Muscle of leg (tissue), 11 donors: ENCODE results near the gene EFCAB9. TPM values are rescaled to one million over a fixed set of nuclear protein-coding genes. Genes with fewer than 3 reads are reported as not detected.
"Not testable (repeated sequence)": the region's sequence is repeated elsewhere in the genome, so short reads cannot be mapped to it uniquely, and the experiment has no call there.

Experiments
- DNase-seq: peaks from one replicate; pipeline ENCODE4 v3.0.0; 2013
- H3K27ac ChIP-seq: one replicate; pipeline ENCODE4 v1.5.1; 2013; ENCODE audit warnings: mild to moderate bottlenecking, low read length, control low read depth
- H3K27me3 ChIP-seq: one replicate; pipeline ENCODE4 v1.6.1; 2013; ENCODE audit warnings: low read length; ENCODE audit not compliant: control insufficient read depth, insufficient read depth
- H3K36me3 ChIP-seq: one replicate; pipeline ENCODE4 v1.6.1; 2013; ENCODE audit warnings: low read length; ENCODE audit not compliant: control insufficient read depth, insufficient read depth
- H3K4me1 ChIP-seq: one replicate; pipeline ENCODE4 v1.6.1; 2013; ENCODE audit warnings: low read length; ENCODE audit not compliant: control insufficient read depth, insufficient read depth
- H3K4me3 ChIP-seq: one replicate; pipeline ENCODE4 v1.5.1; 2013; ENCODE audit warnings: low read length, control low read depth
- H3K9me3 ChIP-seq: replicated peaks from 2 replicates; pipeline ENCODE4 v1.6.1; 2013; ENCODE audit warnings: low read depth, low read length; ENCODE audit not compliant: control insufficient read depth
- WGBS: methylation state at CpG from one replicate; pipeline ENCODE4 v1.1.5; 2013; ENCODE audit warnings: missing lambda C conversion rate; ENCODE audit not compliant: insufficient coverage; 5-methylcytosine and 5-hydroxymethylcytosine counted together
- polyA plus RNA-seq, 8 donors: library from polyadenylated mRNA; unstranded; fragments of 120-200 nt; gene quantifications; one replicate each; pipeline versions ENCODE4 v1.2.1 to v1.2.3, GENCODE V29; 2013; ENCODE audit warnings: inconsistent platforms in 1 of 8, low replicate concordance in 1 of 8; ENCODE audit not compliant: insufficient read length in 8 of 8, insufficient read depth in 1 of 8
- total RNA-seq: library from RNA; stranded (reverse); fragments of 120-200 nt; gene quantifications from one replicate; pipeline ENCODE4 v1.2.4, GENCODE V29; 2013

The EFCAB9 gene
- total and polyA plus RNA-seq, 9 donors: 0.09 to 0.15 TPM; not detected in 7

GRCh38 chr5:172187118-172188032, 6.6 kb upstream of the EFCAB9 start:
- H3K4me3 ChIP-seq: peak overlapping the region; percentile 97
- no peaks in the 10 kb centered on the region for H3K9me3 ChIP-seq
- DNase-seq: peak; percentile 63
- no peaks in the 10 kb centered on the region for H3K36me3 ChIP-seq
- peaks cover 27% of the 10 kb centered on the region for H3K4me1 ChIP-seq
- H3K27me3 ChIP-seq: no peaks in the 10 kb centered on the region
- under 1% methylated on average over 62 of the region's 66 CpGs for WGBS
- H3K27ac ChIP-seq: peak overlapping the region; percentile 82

- Histone ChIP-seq H3K36me3 (no peaks in the 10 kb centered on the region), H3K27ac (peak within 1 kb of the TSS; percentile 82), H3K4me1 (peaks cover 27% of the 10 kb centered on the region), H3K9me3 (no peaks in the 10 kb centered on the region), H3K27me3 (no peaks in the 10 kb centered on the region), H3K4me3 (peak within 1 kb of the TSS; percentile 97)
- peak; percentile 97 for DNase-seq
- WGBS: under 1% methylated on average over 99 of the region's 102 CpGs
These were observed 5.7 kb upstream of the EFCAB9 start, which contains the start of gene STK10 for GRCh38 chr5:172188033-172188892. TSS of gene STK10 (minus strand) at chr5:172188224. CDS start at chr5:172188042, 182 bp downstream.

GRCh38 chr5:172188893-172189692, 4.9 kb upstream of the EFCAB9 start:
- 21% methylated on average over 21 of the region's 30 CpGs for WGBS
- no peak for DNase-seq
- Histone ChIP-seq H3K4me3 (no peak overlapping the region), H3K27ac (no peak overlapping the region), H3K9me3 (no peaks in the 10 kb centered on the region), H3K36me3 (no peaks in the 10 kb centered on the region), H3K27me3 (no peaks in the 10 kb centered on the region), H3K4me1 (peaks cover 23% of the 10 kb centered on the region)

- Histone ChIP-seq H3K4me1 (peaks cover 21% of the 10 kb centered on the region), H3K27me3 (no peaks in the 10 kb centered on the region), H3K27ac (no peak overlapping the region), H3K36me3 (no peaks in the 10 kb centered on the region), H3K9me3 (no peaks in the 10 kb centered on the region), H3K4me3 (no peak overlapping the region)
- WGBS: 56% methylated on average over 2 of the region's 3 CpGs
- no peak for DNase-seq
These were observed 4.2 kb upstream of the EFCAB9 start for GRCh38 chr5:172189693-172190296.

- H3K27me3 ChIP-seq: peaks cover 2% of the 10 kb centered on the region
- DNase-seq: no peak
- H3K4me3 ChIP-seq: no peak overlapping the region
- no peaks in the 10 kb centered on the region for H3K9me3 ChIP-seq
- H3K27ac ChIP-seq: no peak overlapping the region
- no peaks in the 10 kb centered on the region for H3K4me1 ChIP-seq
- 43% methylated on average over 1 of the region's 6 CpGs for WGBS
- no peaks in the 10 kb centered on the region for H3K36me3 ChIP-seq
These were observed 1.2 kb downstream of the EFCAB9 start for GRCh38 chr5:172194985-172195774.

GRCh38 chr5:172197775-172198174, 3.8 kb downstream of the EFCAB9 start:
- 89% methylated on average over 1 of the region's 4 CpGs for WGBS
- DNase-seq: not testable (repeated sequence)

GRCh38 chr5:172199446-172199845, 5.5 kb downstream of the EFCAB9 start:
- no peak for DNase-seq
- H3K4me3 ChIP-seq: no peak overlapping the region
- no peaks in the 10 kb centered on the region for H3K4me1 ChIP-seq
- peaks cover 2% of the 10 kb centered on the region for H3K27me3 ChIP-seq
- 92% methylated on average over 3 of the region's 10 CpGs for WGBS
- no peaks in the 10 kb centered on the region for H3K36me3 ChIP-seq
- H3K27ac ChIP-seq: no peak overlapping the region
- H3K9me3 ChIP-seq: no peaks in the 10 kb centered on the region

More at GRCh38 chr5:172197775-172198174, 3.8 kb downstream of the EFCAB9 start:
- not testable (repeated sequence) for H3K27me3 ChIP-seq, H3K4me3 ChIP-seq, H3K4me1 ChIP-seq, H3K27ac ChIP-seq, H3K9me3 ChIP-seq, H3K36me3 ChIP-seq

GRCh38 chr5:172200476-172200875, 6.5 kb downstream of the EFCAB9 start:
- H3K9me3 ChIP-seq: no peaks in the 10 kb centered on the region
- peaks cover under 1% of the 10 kb centered on the region for H3K27me3 ChIP-seq
- H3K27ac ChIP-seq: no peak overlapping the region
- H3K4me1 ChIP-seq: no peaks in the 10 kb centered on the region
- DNase-seq: no peak
- no peak overlapping the region for H3K4me3 ChIP-seq
- H3K36me3 ChIP-seq: no peaks in the 10 kb centered on the region
- 100% methylated on average over 2 of the region's 6 CpGs for WGBS

- not testable (repeated sequence) for H3K9me3 ChIP-seq, H3K4me1 ChIP-seq, H3K27ac ChIP-seq, DNase-seq, H3K27me3 ChIP-seq, H3K36me3 ChIP-seq, H3K4me3 ChIP-seq
- WGBS: 82% methylated on average over 3 of the region's 11 CpGs
These were observed 12.0 kb downstream of the EFCAB9 start for GRCh38 chr5:172205984-172206383.
